ENCODE measurements around the gene GPR17. TPM values are rescaled to one million over a fixed set of nuclear protein-coding genes. Genes with fewer than 3 reads are reported as not detected.

GPR17 gene
- total and polyA plus RNA-seq, 2 donors (not counting 1 experiment from before 2014, with no cell fraction given) = not detected

GRCh38 chr2:127606625-127607398 lies 39.1 kb upstream of the GPR17 start:
- no peaks in the 10 kb centered on the region for H3K9me3 ChIP-seq (ENCODE audit: control insufficient read depth, insufficient read depth, low read depth, low read length)
- no peak overlapping the region for H3K4me2 ChIP-seq (ENCODE audit: extremely low read depth, insufficient read depth, low read length)
- no peak overlapping the region for H3K27ac ChIP-seq (ENCODE audit: insufficient read depth, low read length)
- H3K79me2 ChIP-seq (ENCODE audit: control insufficient read depth, insufficient read depth, low read length) = no peaks in the 10 kb centered on the region
- H3K4me1 ChIP-seq (ENCODE audit: control insufficient read depth, extremely low read depth, insufficient read depth, low read length) = no peaks in the 10 kb centered on the region
- no peak overlapping the region for H2AFZ ChIP-seq (ENCODE audit: low read length)
- no peaks in the 10 kb centered on the region for H3K36me3 ChIP-seq (ENCODE audit: control insufficient read depth, insufficient read depth, low read length)
- H3K27me3 ChIP-seq (ENCODE audit: control insufficient read depth, insufficient read depth, low read length) = no peaks in the 10 kb centered on the region
- H4K20me1 ChIP-seq (ENCODE audit: control insufficient read depth, extremely low read depth, insufficient read depth, low read length) = no peaks in the 10 kb centered on the region
- H3K9ac ChIP-seq (ENCODE audit: insufficient read depth, low read length) = no peak overlapping the region
- no peak for TF ChIP-seq CTCF (conservative IDR thresholded peaks at IDR 0.05 in 1 of 2, IDR thresholded peaks at IDR 0.05 in 1 of 2; ENCODE audit: low read depth in 1 of 2, low read length in 2 of 2)
- no peak for TF ChIP-seq EZH2 (IDR thresholded peaks at IDR 0.05; ENCODE audit: low read length, missing control alignments)
- H3K4me3 ChIP-seq (replicated peaks in 1 of 4; ENCODE audit: control extremely low read depth in 1 of 4, insufficient read depth in 1 of 4, low read depth in 3 of 4, low read length in 4 of 4) = no peak overlapping the region
- no peak for DNase-seq (ENCODE audit: low read depth in 2 of 2)

GRCh38 chr2:127607399-127607908 lies 38.5 kb upstream of the GPR17 start:
- no peaks in the 10 kb centered on the region for H3K36me3 ChIP-seq (ENCODE audit: control insufficient read depth, insufficient read depth, low read length)
- H3K79me2 ChIP-seq (ENCODE audit: control insufficient read depth, insufficient read depth, low read length) = no peaks in the 10 kb centered on the region
- H4K20me1 ChIP-seq (ENCODE audit: control insufficient read depth, extremely low read depth, insufficient read depth, low read length) = no peaks in the 10 kb centered on the region
- H3K4me1 ChIP-seq (ENCODE audit: control insufficient read depth, extremely low read depth, insufficient read depth, low read length) = no peaks in the 10 kb centered on the region
- no peak overlapping the region for H2AFZ ChIP-seq (ENCODE audit: low read length)
- no peak for DNase-seq (ENCODE audit: low read depth in 2 of 2)
- no peak overlapping the region for H3K27ac ChIP-seq (ENCODE audit: insufficient read depth, low read length)
- TF ChIP-seq EZH2 (IDR thresholded peaks at IDR 0.05; ENCODE audit: low read length, missing control alignments) = no peak
- no peak for TF ChIP-seq CTCF (conservative IDR thresholded peaks at IDR 0.05 in 1 of 2, IDR thresholded peaks at IDR 0.05 in 1 of 2; ENCODE audit: low read depth in 1 of 2, low read length in 2 of 2)
- H3K4me3 ChIP-seq (replicated peaks in 1 of 4; ENCODE audit: control extremely low read depth in 1 of 4, insufficient read depth in 1 of 4, low read depth in 3 of 4, low read length in 4 of 4) = no peak overlapping the region
- H3K4me2 ChIP-seq (ENCODE audit: extremely low read depth, insufficient read depth, low read length) = no peak overlapping the region
- H3K9ac ChIP-seq (ENCODE audit: insufficient read depth, low read length) = no peak overlapping the region
- no peaks in the 10 kb centered on the region for H3K9me3 ChIP-seq (ENCODE audit: control insufficient read depth, insufficient read depth, low read depth, low read length)
- no peaks in the 10 kb centered on the region for H3K27me3 ChIP-seq (ENCODE audit: control insufficient read depth, insufficient read depth, low read length)

- H3K36me3 ChIP-seq (ENCODE audit: control insufficient read depth, insufficient read depth, low read length) = no peaks in the 10 kb centered on the region
- H3K9me3 ChIP-seq (ENCODE audit: control insufficient read depth, insufficient read depth, low read depth, low read length) = no peaks in the 10 kb centered on the region
- H3K4me2 ChIP-seq (ENCODE audit: extremely low read depth, insufficient read depth, low read length) = no peak overlapping the region
- no peaks in the 10 kb centered on the region for H4K20me1 ChIP-seq (ENCODE audit: control insufficient read depth, extremely low read depth, insufficient read depth, low read length)
- TF ChIP-seq CTCF (conservative IDR thresholded peaks at IDR 0.05 in 1 of 2, IDR thresholded peaks at IDR 0.05 in 1 of 2; ENCODE audit: low read depth in 1 of 2, low read length in 2 of 2) = no peak
- TF ChIP-seq EZH2 (IDR thresholded peaks at IDR 0.05; ENCODE audit: low read length, missing control alignments) = no peak
- H3K4me1 ChIP-seq (ENCODE audit: control insufficient read depth, extremely low read depth, insufficient read depth, low read length) = no peaks in the 10 kb centered on the region
- H3K4me3 ChIP-seq (replicated peaks in 1 of 4; ENCODE audit: control extremely low read depth in 1 of 4, insufficient read depth in 1 of 4, low read depth in 3 of 4, low read length in 4 of 4) = no peak overlapping the region
- H3K27ac ChIP-seq (ENCODE audit: insufficient read depth, low read length) = no peak overlapping the region
- no peak overlapping the region for H2AFZ ChIP-seq (ENCODE audit: low read length)
- no peaks in the 10 kb centered on the region for H3K27me3 ChIP-seq (ENCODE audit: control insufficient read depth, insufficient read depth, low read length)
- DNase-seq (ENCODE audit: low read depth in 2 of 2) = no peak
- no peak overlapping the region for H3K9ac ChIP-seq (ENCODE audit: insufficient read depth, low read length)
- H3K79me2 ChIP-seq (ENCODE audit: control insufficient read depth, insufficient read depth, low read length) = no peaks in the 10 kb centered on the region
Measured at GRCh38 chr2:127608061-127609030, 37.6 kb upstream of the GPR17 start.
